SK-N-SH (cell line): Measurements from ENCODE around the gene ARCN1. TPM values are rescaled to one million over a fixed set of nuclear protein-coding genes. Genes with fewer than 3 reads are reported as not detected.

Experiments
- CTCF ChIA-PET: fragments of 300-600, 350-600 bp; formaldehyde crosslinking; extraction: SDS; loops from one replicate; lab custom pipeline; 2021; lab: Yijun Ruan, JAX
- POLR2A ChIA-PET: fragments of 350-600 bp; sonication (Branson Sonifier 250); formaldehyde crosslinking; extraction: SDS; loops from one replicate; lab custom pipeline; 2020; ENCODE audit warnings: antibody characterized with exemption, inconsistent platforms; lab: Yijun Ruan, JAX
- DNase-seq: peaks from one replicate; pipeline ENCODE4 v3.0.0; 2012
- H2AFZ ChIP-seq: fragments of 200-600 bp; sonication (generic); 2 replicates; pipeline ENCODE4 v1.8.1; 2016; ENCODE audit warnings: antibody characterized with exemption, mild to moderate bottlenecking, low read depth
- H3F3A ChIP-seq: fragments of 200-600 bp; sonication (generic); replicated peaks from 2 replicates; pipeline ENCODE3; 2016; ENCODE audit warnings: antibody characterized with exemption, mild to moderate bottlenecking; ENCODE audit not compliant: insufficient read depth
- H3K27ac ChIP-seq, 2 experiments: fragments of 200-500 bp in 1 of 2; fragments of 200-600 bp in 1 of 2; sonication (Bioruptor generic) in 1 of 2; sonication (generic), shearing (Covaris generic) in 1 of 2; 2 replicates each; pipeline versions ENCODE4 v1.5.1 to v1.6.1; 2014 to 2016; ENCODE audit warnings: low read depth in 2 of 2, inconsistent platforms in 1 of 2, low read length in 1 of 2, mild to moderate bottlenecking in 1 of 2, mixed read lengths in 1 of 2
- H3K27me3 ChIP-seq: fragments of 200-600 bp; sonication (generic), shearing (Covaris generic); 2 replicates; pipeline ENCODE4 v1.6.1; 2016; ENCODE audit warnings: mixed run types; ENCODE audit not compliant: insufficient read depth
- H3K36me3 ChIP-seq, 2 experiments: fragments of 200-500 bp in 1 of 2; fragments of 200-600 bp in 1 of 2; sonication (Bioruptor generic) in 1 of 2; sonication (generic) in 1 of 2; replicated peaks in 1 of 2; 2 replicates each; pipeline versions ENCODE3 to v1.5.1; 2014 to 2016; ENCODE audit warnings: low read length in 1 of 2, mild to moderate bottlenecking in 1 of 2; ENCODE audit not compliant: insufficient read depth in 2 of 2, control insufficient read depth in 1 of 2
- H3K4me1 ChIP-seq, 2 experiments: fragments of 200-500 bp in 1 of 2; fragments of 200-600 bp in 1 of 2; sonication (Bioruptor generic) in 1 of 2; sonication (generic), shearing (Covaris generic) in 1 of 2; 2 replicates each; pipeline versions ENCODE4 v1.5.1 to v1.6.1; 2014 to 2016; ENCODE audit warnings: low read depth in 1 of 2, low read length in 1 of 2, mixed run types in 1 of 2; ENCODE audit not compliant: insufficient read depth in 2 of 2, control insufficient read depth in 1 of 2
- H3K4me2 ChIP-seq: fragments of 200-600 bp; sonication (generic), shearing (Covaris generic); 2 replicates; pipeline ENCODE4 v1.6.1; 2017; ENCODE audit warnings: mixed run types
- H3K4me3 ChIP-seq, 2 experiments: fragments of 200-500 bp in 1 of 2; fragments of 200-600 bp in 1 of 2; sonication (Bioruptor generic) in 1 of 2; sonication (generic), shearing (Covaris generic) in 1 of 2; 2 replicates each; pipeline versions ENCODE4 v1.5.1 to v1.8.1; 2014 to 2016; ENCODE audit warnings: low read depth in 2 of 2, inconsistent platforms in 1 of 2, low read length in 1 of 2, mild to moderate bottlenecking in 1 of 2, mixed read lengths in 1 of 2, moderate library complexity in 1 of 2
- H3K79me2 ChIP-seq: fragments of 200-600 bp; sonication (generic); 2 replicates; pipeline ENCODE4 v1.8.1; 2017; ENCODE audit warnings: mild to moderate bottlenecking; ENCODE audit not compliant: insufficient read depth
- H3K9ac ChIP-seq: fragments of 200-600 bp; sonication (generic); 2 replicates; pipeline ENCODE4 v1.6.1; 2017; ENCODE audit warnings: mixed run types
- H3K9me2 ChIP-seq: fragments of 200-600 bp; sonication (generic); 2 replicates; pipeline ENCODE4 v1.6.1; 2017; ENCODE audit warnings: mixed run types
- H3K9me3 ChIP-seq: fragments of 200-600 bp; sonication (generic); 2 replicates; pipeline ENCODE4 v1.6.1; 2017; ENCODE audit warnings: mixed run types, mild to moderate bottlenecking, moderate library complexity
- H4K20me1 ChIP-seq: fragments of 200-600 bp; sonication (generic); 2 replicates; pipeline ENCODE4 v1.6.1; 2017; ENCODE audit warnings: mild to moderate bottlenecking, mixed run types; ENCODE audit not compliant: insufficient read depth
- CHD2 ChIP-seq: fragments of 150-350 bp; IDR thresholded peaks from 2 replicates; pipeline ENCODE4 v1.6.1; 2018; ENCODE audit warnings: low read length; ENCODE audit not compliant: partially characterized antibody
- ELF1 ChIP-seq: IDR thresholded peaks from 2 replicates; pipeline ENCODE4 v1.4.0; 2012
- EP300 ChIP-seq, 2 experiments: IDR thresholded peaks; 2 replicates each; pipeline versions ENCODE4 v1.4.0 to v1.6.1; 2012; ENCODE audit warnings: borderline replicate concordance in 1 of 2, low read depth in 1 of 2, low read length in 1 of 2
- FOXM1 ChIP-seq: IDR thresholded peaks from 2 replicates; pipeline ENCODE4 v1.4.0; 2012; ENCODE audit warnings: low read depth, mild to moderate bottlenecking
- MAX ChIP-seq: IDR thresholded peaks from 2 replicates; pipeline ENCODE4 v1.4.0; 2012; ENCODE audit warnings: low read depth
- MEF2A ChIP-seq: IDR thresholded peaks from 2 replicates; pipeline ENCODE4 v1.4.0; 2012; ENCODE audit warnings: low read depth, borderline replicate concordance
- MXI1 ChIP-seq: IDR thresholded peaks from 2 replicates; pipeline ENCODE4 v1.6.1; 2012; ENCODE audit warnings: mild to moderate bottlenecking, low read depth, low read length, improper control_type of control experiment
- RAD21 ChIP-seq: IDR thresholded peaks from 2 replicates; pipeline ENCODE4 v1.6.1; 2012; ENCODE audit warnings: mild to moderate bottlenecking, low read length
- RCOR1 ChIP-seq: fragments of 150-350 bp; IDR thresholded peaks from 2 replicates; pipeline ENCODE4 v1.6.1; 2017; ENCODE audit warnings: antibody characterized with exemption, low read length
- REST ChIP-seq: IDR thresholded peaks from 2 replicates; pipeline ENCODE4 v1.6.1; 2012; ENCODE audit warnings: mild to moderate bottlenecking, low read depth, low read length, moderate library complexity
- RXRA ChIP-seq: IDR thresholded peaks from 2 replicates; pipeline ENCODE4 v1.4.0; 2012; ENCODE audit warnings: low read depth, mild to moderate bottlenecking, borderline replicate concordance
- SMC3 ChIP-seq: IDR thresholded peaks from 2 replicates; pipeline ENCODE4 v1.6.1; 2012; ENCODE audit warnings: low read depth, low read length, improper control_type of control experiment
- USF1 ChIP-seq: IDR thresholded peaks from 2 replicates; pipeline ENCODE4 v1.4.0; 2012; ENCODE audit warnings: low read depth, borderline replicate concordance
- USF2 ChIP-seq: fragments of 150-350 bp; IDR thresholded peaks from 2 replicates; pipeline ENCODE4 v1.6.1; 2017; ENCODE audit warnings: antibody characterized with exemption, low read length, low read depth, borderline replicate concordance
- WGBS: methylation state at CpG from one replicate; pipeline ENCODE4 v1.1.6; 2017; ENCODE audit warnings: low lambda C conversion rate; 5-methylcytosine and 5-hydroxymethylcytosine counted together
- polyA plus RNA-seq, 3 experiments: library from polyadenylated mRNA; depleted of rRNA; stranded (reverse); fragments of >200 nt; gene quantifications; 2 replicates each; pipeline ENCODE4 v1.2.3, GENCODE V29; 2012

ARCN1 gene
- polyA plus RNA-seq, 1 of the 3 experiments (the other 2 are of a cell fraction) = 128 TPM

GRCh38 chr11:118621071-118621783 lies 49.0 kb downstream of the ARCN1 start (continued):
- TF ChIP-seq USF1 (no peak), MAX (no peak), RXRA (no peak), MEF2A (no peak), RAD21 (no peak), SMC3 (no peak), USF2 (no peak), MXI1 (peak; percentile 24; the same call in 1 of the 2 replicates), ELF1 (no peak), FOXM1 (no peak), REST (0 out of 2 replicates have a peak, but pooled peaks have one; percentile 4), CHD2 (peak; percentile 95), EP300 (IDR thresholded peaks at IDR 0.05; ENCODE audit: borderline replicate concordance in 1 of 2, low read depth in 1 of 2, low read length in 1 of 2) (no peak)
- TF ChIP-seq, all 33 proteins: peak for 9

- peaks cover 68% of the 10 kb centered on the region for H3K79me2 ChIP-seq
- DNase-seq = no peak
- H3K9ac ChIP-seq = peak overlapping the region; percentile 86
- H3F3A ChIP-seq = peaks cover 57% of the 10 kb centered on the region
- WGBS = 8% methylated on average over 2 of the region's 4 CpGs
- CTCF ChIA-PET = interaction anchor here (0.6 to 8.1 kb wide), 8 partner anchors 10 to 716 kb away, joined by 3 to 63 read pairs (median 4); partner anchors contain the start of gene PHLDB1
- H3K4me2 ChIP-seq = peak overlapping the region; percentile 100
- peak overlapping the region; percentile 97 to 100 for H3K27ac ChIP-seq
- no peak overlapping the region for H2AFZ ChIP-seq
- no peak for TF ChIP-seq SMC3
- peak; percentile 3; the same call in 1 of the 2 replicates for TF ChIP-seq RCOR1
- peaks cover 16 to 27% of the 10 kb centered on the region in 2 experiments for H3K36me3 ChIP-seq
- H3K4me1 ChIP-seq = peaks cover 43 to 66% of the 10 kb centered on the region in 2 experiments
- H3K9me2 ChIP-seq = no peaks in the 10 kb centered on the region
- H3K4me3 ChIP-seq = peak overlapping the region; percentile 79 to 95
- POLR2A ChIA-PET = interaction anchor here (0.7 to 3.1 kb wide), 8 partner anchors 9 to 169 kb away, joined by 3 to 30 read pairs (median 5); partner anchors contain the start of genes DDX6 and PHLDB1
- H3K9me3 ChIP-seq = no peaks in the 10 kb centered on the region
- H3K27me3 ChIP-seq = no peaks in the 10 kb centered on the region
- peaks cover 35% of the 10 kb centered on the region for H4K20me1 ChIP-seq
Observed at GRCh38 chr11:118621784-118622375, 49.7 kb downstream of the ARCN1 start.
